ENCODE measurements around the gene ING3.

ING3 gene

GRCh38 chr7:120987280-120987679 lies 36.7 kb downstream of the ING3 start:
- no peak for DNase-seq
- intact Hi-C loops (cut with DNase I) = loop anchor here (5.0 kb wide), 1 partner anchor 95 kb away; no protein-coding TSS in a partner anchor

- peak; percentile 69 to 94 (median 84) for DNase-seq
- intact Hi-C loops (cut with DNase I) = loop anchor here (5.0 kb wide), 1 partner anchor 94 kb away; no protein-coding TSS in a partner anchor
Measured at GRCh38 chr7:120987683-120988590, 37.4 kb downstream of the ING3 start.

GRCh38 chr7:120988591-120989256 lies 38.1 kb downstream of the ING3 start, which contains the start of gene CPED1:
Gene CPED1, plus strand, starts transcription at chr7:120988711. Its CDS starts 911 bp downstream, at chr7:120989622.
- peak in 41 of 42 donors; percentile 25 to 82 (median 62) for DNase-seq
- intact Hi-C loops (cut with DNase I) = loop anchor here (5.0 kb wide), 1 partner anchor 94 kb away; no protein-coding TSS in a partner anchor

- peak in 1 of 42 donors; percentile 40 for DNase-seq
- intact Hi-C loops (cut with DNase I) = loop anchor here (5.0 kb wide), 1 partner anchor 93 kb away; no protein-coding TSS in a partner anchor
Measured at GRCh38 chr7:120989257-120990220, 39.0 kb downstream of the ING3 start.

DNA sequence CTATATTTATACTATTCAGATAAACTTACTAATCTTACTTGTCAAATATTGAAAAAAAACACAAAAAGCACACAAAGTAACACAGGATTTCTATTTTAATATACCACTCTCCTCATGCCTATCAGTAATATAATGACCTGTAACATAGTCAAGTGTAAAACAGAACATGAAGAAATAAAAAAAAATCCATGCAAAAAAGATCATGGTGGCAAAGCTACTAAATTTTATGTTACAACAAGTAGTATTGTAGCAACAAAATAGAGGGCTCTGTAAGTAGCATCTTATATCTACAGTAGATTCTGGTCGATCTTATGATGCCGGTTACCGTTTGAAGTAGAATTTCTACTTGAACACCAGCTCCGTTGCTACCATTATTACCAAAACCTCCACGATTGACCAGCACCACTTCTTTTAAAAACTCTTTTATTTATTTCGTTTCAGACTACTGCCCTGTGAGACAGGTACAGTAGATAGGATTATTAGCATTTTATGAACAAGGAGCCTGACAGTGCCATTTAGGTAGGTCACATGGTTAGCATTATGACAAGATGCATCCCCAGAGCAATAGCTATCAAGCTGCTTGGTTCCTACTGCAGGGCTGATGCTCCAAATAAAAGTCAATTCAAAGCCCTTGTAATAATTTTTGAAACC lies 40.0 kb downstream of the ING3 start:
- intact Hi-C loops (cut with DNase I) = no loop called here
- no peak for DNase-seq

DNA sequence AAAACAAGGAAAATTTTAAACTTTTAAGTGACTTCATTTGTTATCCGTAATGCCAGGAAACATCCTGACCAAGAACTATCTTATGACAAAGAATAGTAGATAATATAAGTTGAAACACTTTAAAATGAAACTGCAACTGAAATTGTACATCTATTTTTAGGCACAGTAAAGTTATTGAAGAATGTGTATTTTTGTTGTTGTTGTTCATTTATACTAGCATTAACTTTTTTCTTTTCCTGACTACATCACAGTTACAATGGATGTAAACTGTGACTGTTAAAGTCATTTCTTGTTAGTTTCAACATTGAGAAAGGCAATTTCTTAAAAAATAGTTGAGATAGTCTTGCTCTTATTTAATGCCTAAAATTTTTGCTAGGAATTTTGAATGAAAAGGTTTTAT lies 40.6 kb downstream of the ING3 start:
- DNase-seq = no peak
- intact Hi-C loops (cut with DNase I) = no loop called here

GRCh38 chr7:120991581-120991980 lies 41.0 kb downstream of the ING3 start:
- DNase-seq = no peak
- intact Hi-C loops (cut with DNase I) = no loop called here

DNA sequence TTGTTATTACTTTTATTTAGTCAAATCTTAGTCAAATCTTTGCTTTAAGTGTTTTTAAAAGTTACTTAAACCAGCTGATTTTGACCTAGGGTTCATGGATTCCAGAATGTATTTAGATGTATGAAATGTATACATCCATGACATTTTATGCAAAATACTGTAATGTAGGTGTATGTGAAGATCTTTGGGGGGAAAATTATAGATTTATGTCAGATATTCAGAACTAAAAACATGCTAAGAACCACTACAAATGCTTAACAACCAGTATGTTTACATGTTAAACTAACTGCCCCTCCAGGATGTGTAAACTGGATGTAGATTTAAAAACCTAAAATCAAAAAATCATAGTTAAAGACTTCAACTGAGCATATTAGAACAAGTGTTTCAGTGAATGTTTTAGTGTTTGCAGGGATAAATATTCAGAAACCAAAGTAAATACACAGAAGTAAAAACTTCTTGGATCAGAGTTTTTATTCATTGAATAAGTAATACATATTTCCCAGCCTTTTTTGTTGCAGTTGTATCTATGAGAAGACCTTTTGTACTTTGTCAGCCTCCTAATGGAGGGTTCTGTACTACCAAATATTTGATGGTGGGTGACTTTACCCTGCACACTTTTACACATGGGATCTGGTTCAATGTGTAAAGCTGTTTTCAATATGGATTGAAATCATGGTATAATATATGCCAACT lies 41.8 kb downstream of the ING3 start:
- no peak for DNase-seq
- intact Hi-C loops (cut with DNase I) = no loop called here

- DNase-seq = no peak
- intact Hi-C loops (cut with DNase I) = no loop called here
Measured at GRCh38 chr7:120992965-120993494, 42.5 kb downstream of the ING3 start.

DNA sequence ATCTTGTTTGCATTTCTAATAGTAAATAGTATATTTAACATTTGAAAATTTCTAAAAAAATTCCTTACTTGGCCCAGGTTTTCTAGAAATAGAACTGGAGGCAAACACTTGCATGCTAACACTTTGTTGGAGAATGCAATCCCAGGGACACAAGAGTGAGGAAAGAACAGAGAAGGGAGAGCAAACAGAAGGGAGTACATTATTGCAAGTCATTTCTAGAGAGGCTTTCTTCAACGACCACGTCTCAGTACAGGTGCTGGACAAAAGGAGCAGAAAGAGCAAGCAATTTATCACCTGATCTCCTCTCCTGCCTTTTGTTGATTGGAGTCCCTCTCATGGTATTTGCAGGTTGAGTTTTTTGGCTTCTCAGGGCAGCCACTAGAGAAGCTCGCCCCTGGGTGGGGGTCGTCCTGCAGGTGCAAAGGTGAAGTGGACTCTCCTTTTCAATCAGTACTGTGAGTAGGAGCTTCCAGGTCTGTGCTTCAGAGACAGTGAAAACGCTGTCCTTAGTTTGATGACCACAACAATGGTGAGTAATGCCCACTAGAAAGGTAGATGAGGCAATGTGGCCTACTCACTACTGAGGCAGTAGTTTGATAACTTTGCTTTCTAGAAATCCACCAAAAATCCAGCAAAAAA lies 43.1 kb downstream of the ING3 start:
- intact Hi-C loops (cut with DNase I) = no loop called here
- no peak for DNase-seq

DNA sequence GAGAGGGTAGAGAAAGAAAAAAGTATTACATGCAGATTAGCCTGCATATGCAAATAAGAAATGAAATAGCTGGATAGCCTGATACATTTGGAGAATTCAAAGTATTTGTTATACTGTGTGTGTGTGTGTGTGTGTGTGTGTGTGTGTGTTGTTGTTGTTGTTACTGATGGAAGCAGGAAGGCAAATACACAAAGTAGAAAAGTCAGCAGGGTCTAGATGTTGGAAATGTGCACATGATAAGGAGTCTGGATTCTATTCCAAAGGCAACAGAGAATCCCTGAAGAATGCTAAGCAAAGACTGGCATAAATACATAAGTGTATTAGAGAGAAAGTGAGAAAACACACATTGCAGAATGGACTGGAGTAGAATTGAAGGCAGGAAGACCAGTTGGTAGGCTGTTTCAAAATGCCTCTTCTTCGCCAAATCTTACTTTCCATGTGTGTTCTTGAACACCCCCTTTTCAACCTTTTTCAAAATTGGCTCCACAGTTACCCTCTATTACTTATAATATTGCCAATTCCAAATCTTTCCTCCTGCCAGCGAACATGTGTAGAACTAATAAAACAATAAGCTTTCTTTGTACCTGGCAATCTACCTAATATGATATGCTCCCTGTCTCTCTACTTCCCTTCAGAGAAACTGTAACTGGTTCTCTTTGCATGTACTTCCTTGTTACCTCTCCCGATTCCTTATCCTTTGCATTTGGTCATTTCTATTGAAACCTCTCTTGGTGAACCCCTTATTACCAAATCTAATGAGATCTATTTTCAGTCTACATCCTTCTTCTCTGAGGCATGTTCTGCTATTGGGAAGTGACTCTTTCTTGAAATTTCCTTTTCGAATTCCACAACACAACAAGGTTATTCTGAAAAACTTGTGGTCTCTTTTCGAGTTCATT lies 44.2 kb downstream of the ING3 start:
- intact Hi-C loops (cut with DNase I) = no loop called here
- DNase-seq = no peak

DNA sequence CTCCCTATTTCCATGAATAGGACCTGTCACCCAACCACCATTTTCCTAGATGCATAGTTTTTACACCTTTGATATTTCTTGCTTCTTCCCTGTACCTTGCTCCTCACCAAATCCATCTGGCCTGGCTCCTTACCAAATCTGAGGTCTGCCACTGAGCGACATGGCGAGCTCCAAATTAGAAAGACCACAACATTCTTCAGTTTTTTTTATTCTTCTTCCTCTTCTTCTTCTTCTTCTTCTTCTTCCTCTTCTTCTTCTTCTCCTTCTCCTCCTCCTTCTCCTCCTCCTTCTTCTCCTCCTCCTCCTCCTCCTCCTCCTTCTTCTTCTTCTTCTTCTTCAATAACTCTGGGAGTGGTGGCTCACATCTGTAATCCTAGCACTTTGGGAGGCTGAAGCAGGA lies 45.1 kb downstream of the ING3 start:
- intact Hi-C loops (cut with DNase I) = no loop called here
- DNase-seq = peak in 1 of 42 donors; percentile 10

- DNase-seq = peak in 25 of 42 donors; percentile 13 to 65 (median 39)
- intact Hi-C loops (cut with DNase I) = no loop called here
Measured at GRCh38 chr7:120996333-120996987, 45.9 kb downstream of the ING3 start.

DNA sequence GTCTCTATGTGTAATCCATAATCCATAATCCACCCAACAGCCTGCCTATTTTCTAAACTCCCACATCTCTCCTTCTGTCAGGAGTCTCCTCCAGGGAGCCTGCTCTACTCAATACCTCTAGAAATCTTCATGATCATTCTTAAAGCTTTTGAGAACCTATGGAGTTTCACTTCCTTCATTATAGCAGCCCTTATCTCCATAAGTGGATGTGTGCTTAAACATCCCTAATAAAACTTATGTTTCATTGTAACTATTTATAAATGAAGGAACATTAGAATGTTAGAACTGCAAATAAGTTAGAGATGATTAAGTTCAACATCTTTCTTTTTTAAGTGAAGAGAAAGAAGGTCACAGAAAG lies 46.4 kb downstream of the ING3 start:
- intact Hi-C loops (cut with DNase I) = no loop called here

DNA sequence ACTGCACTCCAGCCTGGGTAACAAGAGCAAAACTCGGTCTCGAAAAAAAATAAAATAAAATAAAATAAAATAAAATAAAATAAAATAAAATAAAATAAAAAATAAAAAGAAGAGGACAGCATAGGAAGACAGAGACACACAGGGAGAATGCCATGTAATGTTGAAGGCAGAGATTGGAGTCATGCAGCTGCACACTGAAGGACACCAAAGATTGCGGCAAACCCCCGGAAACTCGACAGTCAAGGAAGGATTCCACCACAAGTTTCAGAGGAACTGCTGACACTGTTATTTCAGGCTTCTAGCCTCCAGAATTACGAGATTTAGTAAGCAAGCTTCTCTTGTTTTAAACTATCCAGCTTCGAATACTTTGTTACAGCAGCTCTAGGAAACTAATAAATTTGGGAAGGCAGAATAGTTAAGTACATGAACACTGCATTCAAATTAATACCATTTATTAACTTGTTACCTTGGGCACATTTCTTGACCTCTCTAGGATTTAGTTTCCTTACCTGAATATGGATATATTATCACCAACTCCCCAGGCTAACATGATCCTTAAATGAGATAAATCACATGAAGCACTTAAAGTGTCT lies 47.4 kb downstream of the ING3 start:
- DNase-seq = peak in 24 of 42 donors; percentile 11 to 48 (median 30)

More for the DNA sequence above, 46.4 kb downstream of the ING3 start:
- no peak for DNase-seq

More for the DNA sequence above, 47.4 kb downstream of the ING3 start:
- intact Hi-C loops (cut with DNase I) = no loop called here

All from head of caudate nucleus (tissue), 42 donors.